SU-DHL-6 (cell line): ENCODE measurements around the gene NPAT.

Experiments used
- H2AFZ ChIP-seq: fragments of 200-600 bp; sonication (generic); 2 replicates; pipeline ENCODE4 v1.6.1; 2014; ENCODE audit warnings: low read depth, mild to moderate bottlenecking, moderate library complexity, mixed read lengths, antibody characterized with exemption, low read length; ENCODE audit not compliant: severe bottlenecking
- H3F3A ChIP-seq: fragments of 200-600 bp; shearing (Covaris generic); 2 replicates; pipeline ENCODE4 v1.6.0; 2016; ENCODE audit warnings: antibody characterized with exemption, mild to moderate bottlenecking; ENCODE audit not compliant: insufficient read depth
- H3K27ac ChIP-seq: fragments of 200-600 bp; sonication (generic); 2 replicates; pipeline ENCODE4 v1.5.1; 2016; ENCODE audit warnings: low read depth, mild to moderate bottlenecking, low read length, moderate library complexity, mixed read lengths
- H3K27me3 ChIP-seq: fragments of 200-600 bp; sonication (generic), shearing (Covaris generic); 2 replicates; pipeline ENCODE4 v1.6.0; 2014; ENCODE audit warnings: mild to moderate bottlenecking, low read length
- H3K36me3 ChIP-seq: fragments of 200-600 bp; sonication (generic); 2 replicates; pipeline ENCODE4 v1.6.1; 2014; ENCODE audit warnings: mild to moderate bottlenecking, low read length, mixed read lengths
- H3K4me2 ChIP-seq: fragments of 300-600, 200-600 bp; shearing (Covaris generic), sonication (generic); 2 replicates; pipeline ENCODE4 v1.6.0; 2014; ENCODE audit warnings: low read length, low read depth, mild to moderate bottlenecking; ENCODE audit not compliant: poor library complexity, severe bottlenecking
- H3K4me3 ChIP-seq: fragments of 200-600 bp; sonication (generic); 2 replicates; pipeline ENCODE4 v1.5.1; 2014; ENCODE audit warnings: antibody characterized with exemption, low read length, mild to moderate bottlenecking, mixed read lengths; ENCODE audit not compliant: insufficient read depth, poor library complexity, severe bottlenecking
- H3K79me2 ChIP-seq: fragments of 200-600 bp; sonication (generic); 2 replicates; pipeline ENCODE4 v1.6.1; 2014; ENCODE audit warnings: mild to moderate bottlenecking, low read length, moderate library complexity; ENCODE audit not compliant: insufficient read depth
- H3K9ac ChIP-seq: fragments of 200-600 bp; sonication (generic); 2 replicates; pipeline ENCODE4 v1.7.0; 2014; ENCODE audit warnings: mild to moderate bottlenecking, low read length
- H3K9me2 ChIP-seq: fragments of 200-600 bp; sonication (generic); replicated peaks from 2 replicates; pipeline ENCODE4 v1.6.1; 2014; ENCODE audit warnings: low read length; ENCODE audit not compliant: insufficient read depth
- H3K9me3 ChIP-seq: fragments of 200-600 bp; sonication (generic); 2 replicates; pipeline ENCODE4 v1.6.1; 2014; ENCODE audit warnings: low read length, mixed read lengths; ENCODE audit not compliant: insufficient read depth
- H4K20me1 ChIP-seq: fragments of 200-600 bp; sonication (generic); 2 replicates; pipeline ENCODE4 v1.6.1; 2014; ENCODE audit warnings: low read depth, mild to moderate bottlenecking, antibody characterized with exemption, low read length, moderate library complexity, mixed read lengths
- CTCF ChIP-seq: fragments of 200-600 bp; sonication (generic); IDR thresholded peaks from one replicate; pipeline ENCODE4 v1.5.1; 2017; ENCODE audit warnings: antibody characterized with exemption, mild to moderate bottlenecking, low read length, moderate library complexity; ENCODE audit not compliant: insufficient read depth, poor library complexity, severe bottlenecking
- EZH2phosphoT487 ChIP-seq: fragments of 200-600 bp; sonication (generic), shearing (Covaris generic); conservative IDR thresholded peaks from 2 replicates; pipeline ENCODE4 v1.6.1; 2018; ENCODE audit warnings: mild to moderate bottlenecking, antibody characterized with exemption, low read length, moderate library complexity, mixed read lengths

Gene NPAT

GRCh38 chr11:108224366-108224765 is 1.9 kb upstream of the NPAT start:
- Histone ChIP-seq H3K79me2 (peaks cover 70% of the 10 kb centered on the region), H2AFZ (no peak overlapping the region), H3K9me2 (no peaks in the 10 kb centered on the region), H3K9ac (peak overlapping the region; percentile 90), H3K27ac (peak overlapping the region; percentile 93), H3K36me3 (peaks cover 23% of the 10 kb centered on the region; the same call in 1 of the 2 replicates), H3K4me3 (peak overlapping the region; percentile 85), H3K9me3 (no peaks in the 10 kb centered on the region), H4K20me1 (peaks cover 15% of the 10 kb centered on the region), H3K27me3 (no peaks in the 10 kb centered on the region), H3K4me2 (peak overlapping the region; percentile 90), H3F3A (peaks cover 56% of the 10 kb centered on the region)
- TF ChIP-seq EZH2phosphoT487 (no peak), CTCF (no peak)

- peaks cover 16% of the 10 kb centered on the region; the same call in 1 of the 2 replicates for H3K36me3 ChIP-seq
- peak overlapping the region; percentile 93 for H3K27ac ChIP-seq
- peaks cover 22% of the 10 kb centered on the region for H4K20me1 ChIP-seq
- peak overlapping the region; percentile 90 for H3K9ac ChIP-seq
- TF ChIP-seq CTCF (no peak), EZH2phosphoT487 (no peak)
- peak overlapping the region; percentile 85 for H3K4me3 ChIP-seq
- no peaks in the 10 kb centered on the region for H3K9me3 ChIP-seq
- no peaks in the 10 kb centered on the region for H3K9me2 ChIP-seq
- H3K4me2 ChIP-seq = peak overlapping the region; percentile 90
- H3K27me3 ChIP-seq = no peaks in the 10 kb centered on the region
- peaks cover 78% of the 10 kb centered on the region for H3K79me2 ChIP-seq
- H2AFZ ChIP-seq = peak overlapping the region; percentile 25
- peaks cover 54% of the 10 kb centered on the region for H3F3A ChIP-seq
Measured at GRCh38 chr11:108223348-108224149, 1.1 kb upstream of the NPAT start.

GRCh38 chr11:108221911-108222573 is 396 bp downstream of the NPAT start:
- Histone ChIP-seq H3K27ac (peak overlapping the region; percentile 92), H3K9me3 (no peaks in the 10 kb centered on the region), H3K9ac (peak overlapping the region; percentile 94), H3K79me2 (peaks cover 92% of the 10 kb centered on the region), H3K36me3 (peaks cover 7% of the 10 kb centered on the region; the same call in 1 of the 2 replicates), H3K4me2 (peak overlapping the region; percentile 64), H3K4me3 (peak overlapping the region; percentile 93), H3K27me3 (no peaks in the 10 kb centered on the region), H2AFZ (peak overlapping the region; percentile 34), H3F3A (peaks cover 43% of the 10 kb centered on the region), H4K20me1 (peaks cover 34% of the 10 kb centered on the region), H3K9me2 (no peaks in the 10 kb centered on the region)
- TF ChIP-seq EZH2phosphoT487 = no peak
- TF ChIP-seq CTCF = no peak
